Kasumi-1 (cell line): ENCODE measurements around the gene NRF1.
A peak's percentile ranks its signal among the peaks of the same experiment; 100 is the strongest.

Experiments
- DNase-seq, 2 experiments: peaks; one replicate each; lab custom pipeline; 2025; lab: John Stamatoyannopoulos, UW

The NRF1 gene

GRCh38 chr7:129771201-129771927, 159.8 kb downstream of the NRF1 start:
- no peak for DNase-seq

- no peak for DNase-seq
These were observed 160.5 kb downstream of the NRF1 start for GRCh38 chr7:129771928-129772479.

DNA sequence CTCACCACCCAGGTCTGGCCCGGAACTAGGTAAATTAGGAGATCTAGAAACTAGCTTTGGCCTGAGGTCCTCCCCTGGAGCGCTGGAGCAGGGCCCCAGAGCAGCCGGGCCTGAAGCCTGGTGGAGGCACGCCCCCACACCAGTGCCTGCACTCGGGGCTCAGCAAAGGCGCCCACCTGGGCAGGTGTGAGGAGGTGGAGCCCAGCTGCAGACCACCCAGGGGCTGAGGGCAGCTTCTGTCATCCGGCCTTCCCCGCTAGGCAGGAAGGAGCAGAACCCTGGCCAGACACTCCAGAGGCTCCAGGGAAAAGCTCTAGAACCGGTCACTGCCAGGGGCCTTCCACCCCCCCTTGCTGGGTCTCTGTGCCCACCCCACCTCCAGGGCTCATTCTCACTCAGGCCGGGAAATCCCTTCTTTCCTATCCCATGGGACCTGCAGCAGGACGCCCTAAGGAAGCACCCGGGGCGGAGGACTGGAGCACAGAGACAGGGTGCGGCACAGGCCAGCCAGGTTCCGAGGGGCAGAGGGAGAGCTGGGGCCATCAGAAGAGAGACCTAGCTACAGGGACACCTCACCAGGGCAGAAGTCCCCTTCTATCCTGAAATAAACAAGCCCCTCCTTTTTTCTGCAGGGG, 161.2 kb downstream of the NRF1 start:
- DNase-seq = no peak

DNA sequence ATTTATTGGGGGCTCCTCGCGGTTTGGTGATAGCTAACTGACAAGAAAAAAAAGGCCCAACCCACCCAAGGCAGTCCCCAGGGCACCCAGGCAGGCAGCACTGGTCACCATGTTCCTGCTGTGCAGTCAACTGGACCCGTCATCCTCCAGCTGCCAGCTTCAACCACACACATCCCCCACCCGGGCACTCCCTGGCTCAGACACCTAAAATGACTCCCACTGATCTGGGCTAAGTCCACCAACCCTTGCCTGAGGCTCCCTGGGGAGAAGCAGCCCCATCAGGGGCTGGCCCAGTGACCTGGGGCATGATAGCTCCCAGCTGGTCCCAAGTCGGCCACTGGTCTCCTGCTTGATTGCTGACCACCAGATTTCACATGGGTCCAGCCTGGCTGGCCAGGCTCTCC, 161.8 kb downstream of the NRF1 start:
- DNase-seq = no peak

GRCh38 chr7:129773871-129774270, 162.4 kb downstream of the NRF1 start:
- no peak for DNase-seq

- no peak for DNase-seq
These were observed 162.8 kb downstream of the NRF1 start for GRCh38 chr7:129774359-129774758.

DNA sequence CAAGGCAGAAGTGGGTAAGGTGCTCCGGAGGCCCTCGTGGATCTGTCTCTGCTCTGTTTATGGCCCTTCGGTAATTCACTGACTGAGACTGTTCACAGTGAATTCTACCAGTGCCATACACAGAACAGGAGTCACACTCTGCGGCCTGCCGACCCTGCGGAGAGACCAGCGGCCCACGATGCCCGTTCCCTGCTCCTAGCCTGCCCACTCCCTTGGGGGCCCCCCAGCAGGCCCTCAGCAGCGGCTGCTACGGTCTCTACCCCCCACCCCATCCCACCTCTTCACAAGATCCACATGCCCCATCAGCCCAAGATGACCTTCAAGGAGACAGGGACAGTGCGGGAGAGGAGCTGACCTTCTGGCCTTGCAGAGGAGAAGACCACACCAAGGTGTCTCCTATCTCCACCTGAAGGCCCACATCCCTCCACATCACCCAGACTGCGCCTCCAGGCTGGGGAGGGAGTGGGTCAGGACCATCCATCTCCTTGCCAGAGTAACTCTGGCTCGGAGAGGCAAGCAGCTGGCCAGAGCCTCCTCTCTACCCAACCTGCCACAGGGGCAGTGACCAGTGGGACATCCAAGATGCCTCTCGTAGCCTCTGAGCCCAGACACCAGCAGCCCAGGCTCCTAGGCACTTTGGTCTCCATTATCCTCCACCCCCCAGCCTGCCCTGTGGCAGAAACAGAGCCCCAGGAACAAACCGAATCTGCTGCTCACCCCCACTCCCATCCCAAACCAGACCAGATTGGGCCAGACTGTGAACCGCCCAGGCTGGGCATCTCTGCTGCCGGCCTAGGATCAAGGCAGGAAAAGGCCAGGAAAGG, 163.6 kb downstream of the NRF1 start:
- no peak for DNase-seq

DNA sequence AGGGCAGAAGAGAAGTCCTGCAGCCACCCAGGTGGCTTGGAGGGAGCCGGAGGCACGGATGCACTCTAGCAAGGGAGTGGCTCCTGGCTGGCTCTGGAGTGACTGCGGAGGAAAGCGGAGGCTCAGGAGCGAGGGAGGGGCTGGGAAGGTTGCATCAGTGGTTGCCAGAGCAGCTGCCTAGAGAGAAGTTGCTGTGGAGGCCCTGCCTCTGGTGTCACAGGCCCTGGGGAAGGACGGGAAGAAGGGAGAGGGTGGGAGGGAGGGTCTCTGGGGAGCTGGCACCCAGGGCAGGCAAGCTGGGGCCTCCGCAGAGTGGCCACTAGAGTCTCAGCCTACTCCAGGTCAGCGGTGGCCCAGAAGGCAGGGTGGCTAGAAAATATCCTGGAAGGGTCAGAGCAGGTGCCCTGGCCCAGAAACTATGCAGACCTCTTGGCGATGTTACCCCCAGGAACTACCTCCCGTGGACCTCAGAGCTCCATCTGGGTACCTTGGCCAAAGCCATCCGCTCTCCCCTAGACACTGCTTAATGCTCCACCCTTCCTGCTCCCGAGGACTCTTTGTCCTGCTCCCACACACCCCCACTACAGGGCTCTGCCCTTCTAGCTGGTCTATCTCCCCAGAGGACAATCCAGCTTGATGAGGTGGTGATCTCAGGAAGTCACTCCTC, 164.3 kb downstream of the NRF1 start:
- DNase-seq = no peak

- no peak for DNase-seq
These were observed 164.8 kb downstream of the NRF1 start for GRCh38 chr7:129776362-129776722.

DNA sequence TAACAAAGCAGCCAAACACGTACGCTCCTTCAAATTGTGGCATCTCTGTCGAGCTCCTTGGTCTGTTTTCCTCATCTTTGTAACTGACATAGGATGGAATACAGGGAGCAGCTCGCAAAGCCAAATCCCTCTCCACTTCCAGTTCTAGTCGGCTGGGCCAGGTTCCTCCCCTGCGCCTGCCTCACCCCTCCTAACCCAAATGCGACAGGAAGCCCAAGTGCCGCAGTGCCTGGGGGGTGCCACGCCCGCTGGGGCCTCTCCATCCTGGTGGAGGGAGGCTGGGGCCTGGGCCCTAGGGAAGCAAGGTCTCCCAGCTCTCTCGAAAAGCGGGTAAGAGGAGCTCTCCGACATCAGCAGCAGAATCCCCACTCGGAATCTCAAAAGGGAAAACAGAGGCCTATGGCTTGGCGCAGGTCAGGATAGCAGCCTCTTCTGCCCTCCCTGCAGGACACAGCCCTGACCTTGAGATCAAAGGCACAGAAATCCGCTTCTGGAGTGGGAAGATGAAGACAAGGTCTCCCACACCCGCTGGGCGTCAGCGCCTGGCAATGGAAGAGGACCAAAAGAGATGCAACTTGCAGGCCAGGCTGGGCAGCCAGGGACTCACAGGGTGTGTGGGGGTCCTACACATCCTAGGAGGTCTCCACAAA, 165.8 kb downstream of the NRF1 start:
- DNase-seq = no peak

DNA sequence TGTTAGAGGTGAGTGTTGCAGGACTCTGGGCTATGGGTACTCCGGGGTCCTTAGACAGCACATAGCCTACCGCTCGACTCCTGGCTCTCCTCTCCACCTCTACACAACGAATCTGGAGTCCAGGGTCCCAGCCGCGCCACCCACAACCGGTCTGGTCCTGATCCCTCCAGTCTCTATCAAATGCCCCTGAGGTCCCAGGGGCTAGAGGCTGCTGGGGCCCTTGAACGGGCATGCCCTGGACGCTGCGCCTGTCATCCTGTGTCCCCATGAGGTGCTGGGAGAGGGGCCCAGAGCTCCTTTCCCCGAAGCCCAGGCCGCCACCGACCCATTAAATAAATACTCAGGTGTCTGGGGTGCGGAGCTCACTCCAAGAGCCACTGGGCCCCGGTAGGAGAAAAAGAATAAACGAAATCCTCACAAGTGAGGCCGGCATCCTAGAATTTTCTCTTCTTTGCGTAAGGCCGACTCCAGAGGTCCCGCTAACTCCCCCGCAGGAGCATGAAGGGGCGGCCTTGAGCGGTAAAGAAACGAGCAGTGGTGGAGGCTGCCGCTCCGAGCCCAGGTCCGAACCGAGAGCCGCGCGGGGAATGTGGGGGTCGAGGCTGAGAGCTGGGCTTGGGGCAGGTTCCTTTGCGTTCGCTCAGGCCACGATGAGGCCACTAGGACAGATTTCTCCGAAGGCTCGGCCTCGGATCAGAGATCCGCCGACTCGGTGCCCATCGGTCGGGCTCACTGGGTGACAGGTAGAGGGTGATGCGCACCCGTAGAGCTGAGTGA, 166.7 kb downstream of the NRF1 start:
- no peak for DNase-seq

- DNase-seq = no peak
These were observed 167.5 kb downstream of the NRF1 start for GRCh38 chr7:129778770-129779601.

DNA sequence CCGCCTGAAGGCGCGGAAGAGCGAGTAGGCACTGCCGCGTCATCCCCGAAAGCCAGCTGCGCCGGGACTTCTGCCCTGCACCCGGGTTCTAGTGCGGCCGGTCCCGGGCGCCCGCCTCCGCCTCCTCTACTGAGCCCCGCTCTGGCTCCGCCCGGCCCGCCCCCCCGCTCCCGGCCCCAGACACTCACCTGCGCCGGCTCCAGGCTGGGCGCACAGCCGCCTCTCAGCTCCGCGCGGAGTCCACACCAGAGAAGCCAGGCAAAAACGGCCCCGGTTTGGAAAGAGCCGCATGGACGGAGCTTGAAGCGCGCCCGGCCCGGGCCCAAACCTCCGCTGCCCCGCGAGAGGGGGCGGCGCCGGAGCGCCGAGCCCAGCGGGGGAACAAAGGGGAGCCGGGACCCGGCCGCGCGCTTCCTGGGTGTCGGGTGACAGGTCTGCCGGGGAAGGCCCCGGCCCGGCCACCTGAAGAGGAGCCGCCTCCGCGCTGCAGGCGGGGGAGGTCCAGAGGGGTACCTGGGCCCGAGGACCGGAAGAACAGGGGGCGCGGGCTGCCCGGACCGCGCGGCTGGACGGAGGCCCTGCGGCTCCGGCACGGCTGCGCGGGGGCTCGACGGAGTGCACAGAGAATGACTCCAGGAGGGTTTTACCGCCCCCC, 168.2 kb downstream of the NRF1 start:
- peak; percentile 40 to 56 for DNase-seq

GRCh38 chr7:129780257-129780973, 168.9 kb downstream of the NRF1 start:
- peak; percentile 71 to 81 for DNase-seq

GRCh38 chr7:129780974-129781927, 169.7 kb downstream of the NRF1 start:
- peak; percentile 28 for DNase-seq

DNA sequence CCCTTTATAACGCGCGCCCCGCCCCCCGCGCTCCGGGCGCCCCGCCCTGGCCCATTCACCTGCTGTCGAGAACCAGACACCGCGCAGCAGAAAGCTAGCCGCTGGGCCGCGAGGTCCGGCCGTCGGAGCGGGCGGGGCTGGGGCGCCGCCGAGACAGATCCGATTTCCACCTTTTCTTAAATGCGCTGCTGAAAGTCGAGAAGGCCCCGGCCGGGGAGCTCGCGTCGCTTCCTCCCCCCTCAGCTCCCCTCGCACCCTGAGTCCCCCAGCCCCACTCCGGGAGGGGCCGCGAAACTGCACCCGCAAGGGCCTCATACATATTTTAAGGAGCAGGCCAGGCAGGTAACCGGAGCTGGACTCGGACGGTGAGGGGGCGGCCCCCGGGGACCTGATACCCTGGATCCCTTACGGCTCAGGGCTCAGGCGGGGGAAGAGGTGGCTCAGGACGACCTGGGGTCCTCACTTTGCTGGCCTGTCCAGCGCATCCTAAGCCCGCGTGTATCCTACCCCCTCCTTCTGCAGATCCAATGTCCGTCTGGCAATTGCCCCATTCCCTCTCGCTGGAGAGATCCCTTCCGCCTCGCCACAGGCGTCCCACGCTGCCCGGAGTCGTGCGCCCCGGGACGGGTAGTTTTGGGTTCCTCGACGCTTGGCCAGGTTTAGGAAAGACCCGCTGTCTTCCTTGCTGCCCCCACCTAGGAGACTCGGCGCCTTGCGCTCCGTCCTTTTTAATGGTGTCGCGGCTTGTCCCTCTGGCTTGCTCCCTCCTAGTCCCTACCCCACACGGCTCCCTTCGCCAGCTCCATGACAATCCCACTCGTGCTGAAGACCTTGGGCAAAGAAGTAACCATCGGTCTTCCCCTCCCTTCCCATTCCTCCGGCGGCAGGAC, 170.7 kb downstream of the NRF1 start:
- DNase-seq = no peak
